Prostate gland (tissue), 2 donors: ENCODE results near the gene MAP1B. TPM values are rescaled to one million over a fixed set of nuclear protein-coding genes. Genes with fewer than 3 reads are reported as not detected.

Experiments used
- DNase-seq: peaks from one replicate; pipeline ENCODE4 v3.0.0-alpha.2; 2019; ENCODE audit warnings: low spot score
- H3K27ac ChIP-seq, 2 donors: fragments of 200-600 bp; sonication (generic); 2 replicates each; pipeline ENCODE4 v1.5.1; 2017 to 2019
- H3K27me3 ChIP-seq: fragments of 200-600 bp; sonication (generic); replicated peaks from 2 replicates; pipeline ENCODE4 v1.5.1; 2019; ENCODE audit not compliant: insufficient read depth
- H3K36me3 ChIP-seq, 2 donors: fragments of 200-600 bp; sonication (generic); 1 replicate in 1 of 2; 2 replicates in 1 of 2; pipeline versions ENCODE4 v1.5.1 to v1.8.1; 2017 to 2019
- H3K4me1 ChIP-seq: fragments of 200-600 bp; sonication (generic); replicated peaks from 2 replicates; pipeline ENCODE4 v1.5.1; 2019
- H3K4me3 ChIP-seq, 2 donors: fragments of 200-600 bp; sonication (generic); 2 replicates each; pipeline ENCODE4 v1.5.1; 2017 to 2019
- H3K9me3 ChIP-seq: fragments of 200-600 bp; sonication (generic); 2 replicates; pipeline ENCODE4 v1.5.1; 2017
- CTCF ChIP-seq, 4 experiments: fragments of 200-600 bp in 2 of 4; fragments of 450-650 bp in 2 of 4; sonication (generic) in 2 of 4; IDR thresholded peaks; 1 replicate in 3 of 4; 2 replicates in 1 of 4; pipeline ENCODE4 v1.5.1; 2016 to 2019; ENCODE audit warnings: antibody characterized with exemption in 4 of 4, mild to moderate bottlenecking in 2 of 4, moderate library complexity in 2 of 4
- POLR2A ChIP-seq: fragments of 450-650 bp; IDR thresholded peaks from one replicate; pipeline ENCODE4 v1.6.1; 2016; ENCODE audit warnings: antibody characterized with exemption, mild to moderate bottlenecking
- POLR2AphosphoS5 ChIP-seq: sonication (generic); formaldehyde crosslinking; IDR thresholded peaks from one replicate; pipeline ENCODE4 v1.6.1; 2017; ENCODE audit warnings: antibody characterized with exemption
- WGBS: methylation state at CpG from one replicate; pipeline ENCODE4 v1.1.5; 2018; 5-methylcytosine and 5-hydroxymethylcytosine counted together
- intact Hi-C: fragments of 100-400 bp; cut with DNase I; formaldehyde crosslinking; loops from one replicate; pipeline ENCODE4 v1.14.2; 2022
- total RNA-seq, 2 donors: library from RNA; depleted of rRNA; stranded (reverse); fragments of >200 nt; gene quantifications; one replicate each; pipeline ENCODE4 v1.1.0, GENCODE V29; 2016

Gene MAP1B
- total RNA-seq, 2 donors from 2014 or later, result 99.6 to 515 TPM

- no peak for DNase-seq
- no peaks in the 10 kb centered on the region for H3K4me1 ChIP-seq
Measured at GRCh38 chr5:72154076-72154756, 46.9 kb downstream of the MAP1B start.

GRCh38 chr5:72156946-72157624 lies 49.8 kb downstream of the MAP1B start:
- TF ChIP-seq POLR2AphosphoS5, result no peak
- no peak for TF ChIP-seq POLR2A
- no peak for TF ChIP-seq CTCF (IDR thresholded peaks at IDR 0.05)
- Histone ChIP-seq H3K27me3 (no peaks in the 10 kb centered on the region), H3K4me1 (no peaks in the 10 kb centered on the region), H3K36me3 (no peaks in the 10 kb centered on the region), H3K27ac (no peak overlapping the region), H3K9me3 (no peaks in the 10 kb centered on the region), H3K4me3 (no peak overlapping the region)
- 59% methylated on average over 5 of the region's 5 CpGs for WGBS
- DNase-seq, result no peak
- intact Hi-C loops, result no loop called here

More at GRCh38 chr5:72154076-72154756, 46.9 kb downstream of the MAP1B start:
- H3K4me3 ChIP-seq, result no peak overlapping the region
- intact Hi-C loops, result no loop called here
- TF ChIP-seq CTCF (IDR thresholded peaks at IDR 0.05), result no peak
- peak overlapping the region in 1 of 2 donors; percentile 18 for H3K27ac ChIP-seq
- H3K9me3 ChIP-seq, result no peaks in the 10 kb centered on the region
- 75% methylated on average over 5 of the region's 5 CpGs for WGBS
- H3K36me3 ChIP-seq, result no peaks in the 10 kb centered on the region
- H3K27me3 ChIP-seq, result no peaks in the 10 kb centered on the region

GRCh38 chr5:72157625-72157962 lies 50.3 kb downstream of the MAP1B start:
- Histone ChIP-seq H3K27me3 (no peaks in the 10 kb centered on the region), H3K9me3 (no peaks in the 10 kb centered on the region), H3K4me1 (no peaks in the 10 kb centered on the region), H3K36me3 (no peaks in the 10 kb centered on the region), H3K27ac (no peak overlapping the region), H3K4me3 (no peak overlapping the region)
- no peak for DNase-seq
- no peak for TF ChIP-seq CTCF (IDR thresholded peaks at IDR 0.05)
- TF ChIP-seq POLR2A, result no peak
- no peak for TF ChIP-seq POLR2AphosphoS5
- 78% methylated on average over 3 of the region's 3 CpGs for WGBS
- intact Hi-C loops, result no loop called here

- no peak for DNase-seq
- Histone ChIP-seq H3K36me3 (no peaks in the 10 kb centered on the region), H3K4me3 (no peak overlapping the region), H3K9me3 (no peaks in the 10 kb centered on the region), H3K4me1 (no peaks in the 10 kb centered on the region), H3K27ac (no peak overlapping the region), H3K27me3 (no peaks in the 10 kb centered on the region)
- TF ChIP-seq POLR2AphosphoS5 (no peak), POLR2A (no peak), CTCF (IDR thresholded peaks at IDR 0.05) (no peak)
- 90% methylated on average over 3 of the region's 3 CpGs for WGBS
- intact Hi-C loops, result no loop called here
Measured at GRCh38 chr5:72159501-72159911, 52.2 kb downstream of the MAP1B start.

GRCh38 chr5:72160329-72160728 lies 53.1 kb downstream of the MAP1B start:
- intact Hi-C loops, result no loop called here
- no peaks in the 10 kb centered on the region for H3K9me3 ChIP-seq
- H3K36me3 ChIP-seq, result no peaks in the 10 kb centered on the region
- H3K27ac ChIP-seq, result no peak overlapping the region
- no peak for DNase-seq
- no peaks in the 10 kb centered on the region for H3K4me1 ChIP-seq
- no peak overlapping the region for H3K4me3 ChIP-seq
- WGBS, result 75% methylated on average over 1 of the region's 1 CpG
- no peak for TF ChIP-seq POLR2AphosphoS5
- TF ChIP-seq CTCF (IDR thresholded peaks at IDR 0.05), result no peak
- TF ChIP-seq POLR2A, result no peak
- no peaks in the 10 kb centered on the region for H3K27me3 ChIP-seq
